HepG2 (cell line): ENCODE results near the gene PLCB1. TPM values are rescaled to one million over a fixed set of nuclear protein-coding genes. Genes with fewer than 3 reads are reported as not detected.

Experiments used
- ATAC-seq: fragments of 200-7000 bp; cut with Tn5 transposase; 3 replicates; pipeline ENCODE4 v1.9.1; 2020; ENCODE audit warnings: mild to moderate bottlenecking, moderate library complexity
- BruUV-seq: library from RNA; stranded (reverse); fragments of 400-500 nt; replicated peaks from 2 replicates; lab custom pipeline; 2021; lab: Mats Ljungman, UMichigan
- CTCF ChIA-PET: fragments of 300-600 bp; formaldehyde crosslinking; extraction: SDS; loops from one replicate; lab custom pipeline; 2021; ENCODE audit warnings: low total read pairs, inconsistent platforms, low intra/inter-chr PET ratio; lab: Yijun Ruan, JAX
- POLR2A ChIA-PET: fragments of 350-600 bp; sonication (Branson Sonifier 250); formaldehyde crosslinking; loops from one replicate; lab custom pipeline; 2020; ENCODE audit warnings: antibody characterized with exemption, inconsistent platforms; lab: Yijun Ruan, JAX
- DNase-seq: peaks from one replicate; pipeline ENCODE4 v3.0.0-alpha.2; 2015; ENCODE audit warnings: low spot score
- FAIRE-seq: peaks from 3 replicates; lab custom pipeline; 2011; peaks lifted over from hg19 to GRCh38; lab: Jason Lieb, UNC
- H2AFZ ChIP-seq: one replicate; pipeline ENCODE4 v1.6.1; 2011; ENCODE audit warnings: low read length, inconsistent platforms
- H3K27ac ChIP-seq: fragments of 300-600 bp; 3 replicates; pipeline ENCODE4 v1.8.0; 2011; ENCODE audit warnings: mixed run types, mild to moderate bottlenecking, mixed read lengths, low read length, inconsistent platforms; ENCODE audit not compliant: insufficient read depth; ENCODE audit errors: extremely low read length
- H3K27me3 ChIP-seq, 2 experiments: fragments of 200-600 bp in 1 of 2; 2 replicates in 1 of 2; 3 replicates in 1 of 2; pipeline versions ENCODE4 v1.6.0 to v1.8.0; 2011; ENCODE audit warnings: low read length in 2 of 2, mild to moderate bottlenecking in 2 of 2, moderate library complexity in 2 of 2, inconsistent platforms in 1 of 2; ENCODE audit not compliant: insufficient read depth in 2 of 2, control insufficient read depth in 1 of 2
- H3K36me3 ChIP-seq, 2 experiments: fragments of 200-600 bp in 1 of 2; replicated peaks in 1 of 2; 2 replicates in 1 of 2; 3 replicates in 1 of 2; pipeline versions ENCODE4 v1.5.1 to v1.8.0; 2011; ENCODE audit warnings: low read length in 2 of 2, inconsistent platforms in 1 of 2; ENCODE audit not compliant: insufficient read depth in 2 of 2, control insufficient read depth in 1 of 2
- H3K4me1 ChIP-seq: 2 replicates; pipeline ENCODE4 v1.5.1; 2012; ENCODE audit warnings: low read length, inconsistent platforms; ENCODE audit not compliant: insufficient read depth
- H3K4me2 ChIP-seq: 2 replicates; pipeline ENCODE4 v1.6.0; 2011; ENCODE audit warnings: low read depth, low read length, inconsistent platforms
- H3K4me3 ChIP-seq, 3 experiments: fragments of 200-600 bp in 1 of 3; sonication (generic), shearing (Covaris generic) in 1 of 3; replicated peaks in 1 of 3; 2 replicates each; pipeline ENCODE4 v1.5.1; 2011 to 2016; ENCODE audit warnings: low read length in 3 of 3, inconsistent platforms in 2 of 3, low read depth in 2 of 3, mild to moderate bottlenecking in 2 of 3, control low read depth in 1 of 3, mixed read lengths in 1 of 3; ENCODE audit not compliant: insufficient read depth in 1 of 3
- H3K79me2 ChIP-seq: one replicate; pipeline ENCODE4 v1.6.1; 2011; ENCODE audit warnings: low read length, inconsistent platforms; ENCODE audit not compliant: insufficient read depth
- H3K9ac ChIP-seq: 2 replicates; pipeline ENCODE4 v1.6.0; 2011; ENCODE audit warnings: mild to moderate bottlenecking, low read depth, low read length, inconsistent platforms; ENCODE audit not compliant: insufficient read depth
- H3K9me3 ChIP-seq: 2 replicates; pipeline ENCODE4 v1.5.1; 2012; ENCODE audit warnings: mild to moderate bottlenecking, low read length
- H4K20me1 ChIP-seq: 2 replicates; pipeline ENCODE4 v1.6.0; 2011; ENCODE audit warnings: inconsistent platforms, mild to moderate bottlenecking, low read length, moderate library complexity; ENCODE audit not compliant: insufficient read depth
- FOXK1 ChIP-seq: sonication (generic); formaldehyde crosslinking; IDR thresholded peaks from 2 replicates; pipeline ENCODE4 v1.4.0; 2020; ENCODE audit warnings: low read depth, missing genetic modification reagents, borderline replicate concordance
- GLI4 ChIP-seq: sonication (generic); formaldehyde crosslinking; IDR thresholded peaks from 2 replicates; pipeline ENCODE4 v1.5.1; 2020; ENCODE audit warnings: missing genetic modification reagents, mild to moderate bottlenecking, moderate library complexity, borderline replicate concordance
- NCOR1 ChIP-seq: fragments of 200-600 bp; sonication (generic); IDR thresholded peaks from 2 replicates; pipeline ENCODE4 v1.7.0; 2017; ENCODE audit warnings: antibody characterized with exemption, low read length, borderline replicate concordance
- RNF2 ChIP-seq: fragments of 450-650 bp; conservative IDR thresholded peaks from 2 replicates; pipeline ENCODE4 v1.6.1; 2016; ENCODE audit warnings: low read depth
- SIX1 ChIP-seq: sonication (generic); formaldehyde crosslinking; IDR thresholded peaks from 2 replicates; pipeline ENCODE4 v1.4.0; 2020; ENCODE audit warnings: missing genetic modification reagents, borderline replicate concordance
- SIX4 ChIP-seq: sonication (generic); formaldehyde crosslinking; IDR thresholded peaks from 2 replicates; pipeline ENCODE4 v1.4.0; 2020; ENCODE audit warnings: missing genetic modification reagents
- WGBS: methylation state at CpG from one replicate; pipeline ENCODE4 v1.1.6; 2017; ENCODE audit warnings: low lambda C conversion rate; 5-methylcytosine and 5-hydroxymethylcytosine counted together
- in situ Hi-C: cut with HindIII; loops from 2 replicates; pipeline ENCODE4 v1.10.0; 2017; ENCODE audit warnings: low pct_unique_long_range_greater_than_20kb; ENCODE audit not compliant: extremely low pct_ligation_motif_present
- intact Hi-C: fragments of 100-400 bp; cut with micrococcal nuclease; formaldehyde crosslinking; loops from one replicate; pipeline ENCODE4 v1.10.0; 2022; ENCODE audit not compliant: unreplicated experiment
- polyA plus RNA-seq, 8 experiments: library from polyadenylated mRNA; depleted of rRNA in 3 of 8; stranded (reverse) in 7 of 8; unstranded in 1 of 8; fragments of >200 nt; fragmentation: Illumina TruSeq in 4 of 8; extraction: Trizol in 4 of 8; gene quantifications; 2 replicates each; pipeline versions ENCODE4 v1.2.1 to v1.2.3, GENCODE V29; 2011 to 2016; ENCODE audit warnings: low read depth in 4 of 8, missing spikeins in 1 of 8, mixed read lengths in 1 of 8; ENCODE audit not compliant: insufficient read depth in 1 of 8
- total RNA-seq, 5 experiments: library from RNA; depleted of rRNA; stranded (reverse); fragments of >200 nt; fragmentation: Illumina TruSeq; extraction: Trizol; gene quantifications; 2 replicates each; pipeline ENCODE4 v1.2.3, GENCODE V29; 2016; ENCODE audit warnings: low read depth in 1 of 5
- TF ChIP-seq, protein P1 (sequence below): sonication (generic); formaldehyde crosslinking; conservative IDR thresholded peaks from 2 replicates; pipeline ENCODE4 v1.4.0; 2020; ENCODE audit warnings: missing genetic modification reagents
- TF ChIP-seq, protein P2 (sequence below): IDR thresholded peaks from 2 replicates; pipeline ENCODE4 v1.6.1; 2018; ENCODE audit warnings: missing genetic modification reagents
- TF ChIP-seq, protein P3 (sequence below): sonication (generic); formaldehyde crosslinking; IDR thresholded peaks from 2 replicates; pipeline ENCODE4 v1.4.0; 2020; ENCODE audit warnings: missing genetic modification reagents, borderline replicate concordance
- TF ChIP-seq, protein P4 (sequence below): IDR thresholded peaks from 2 replicates; pipeline ENCODE4 v1.6.1; 2016; ENCODE audit warnings: mild to moderate bottlenecking
- TF ChIP-seq, protein P5 (sequence below): sonication (generic); formaldehyde crosslinking; IDR thresholded peaks from 2 replicates; pipeline ENCODE4 v1.4.0; 2020; ENCODE audit warnings: missing genetic modification reagents

The PLCB1 gene
- total and polyA plus RNA-seq, 2 of the 13 experiments (the other 11 are each of a cell fraction or from before 2014, with no cell fraction given): 42.4 to 55.9 TPM

DNA sequence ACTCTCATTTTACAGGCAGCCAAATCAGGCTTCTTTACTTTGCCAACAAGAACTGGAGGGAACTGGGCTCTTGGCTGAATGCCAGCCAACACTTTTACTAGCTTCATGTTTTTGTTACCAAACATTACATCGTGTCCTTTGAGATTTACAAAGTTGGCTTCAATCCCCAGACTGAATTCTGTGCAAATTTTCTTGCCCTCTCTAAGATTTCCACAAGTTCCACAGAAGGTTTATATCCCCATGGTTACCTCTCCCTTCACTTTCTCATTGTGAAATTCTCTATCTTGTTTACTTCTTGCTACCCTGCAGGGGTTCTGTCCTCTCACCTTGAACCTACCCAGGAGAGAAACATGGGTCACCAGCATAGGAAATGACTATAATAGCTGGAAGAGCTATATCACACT lies 37.6 kb upstream of the PLCB1 start:
- FAIRE-seq: no peak
- Histone ChIP-seq H3K4me2 (peak overlapping the region; percentile 2; the same call in 1 of the 2 replicates), H2AFZ (no peak overlapping the region), H3K79me2 (no peaks in the 10 kb centered on the region), H3K9ac (no peak overlapping the region), H3K9me3 (no peaks in the 10 kb centered on the region), H4K20me1 (no peaks in the 10 kb centered on the region), H3K4me3 (no peak overlapping the region), H3K27ac (no peak overlapping the region), H3K4me1 (peaks cover 17% of the 10 kb centered on the region), H3K36me3 (no peaks in the 10 kb centered on the region), H3K27me3 (peaks cover 0 to 4% of the 10 kb centered on the region in 2 experiments; a peak in 1 of 5 replicates)
- in situ Hi-C loops: no loop called here
- no TSS peak for BruUV-seq
- peak; percentile 74 for ATAC-seq
- CTCF ChIA-PET: no interaction called here
- POLR2A ChIA-PET: interaction anchor here (1.0 kb wide), 1 partner anchor 20 kb away, joined by 3 read pairs; no protein-coding TSS in a partner anchor
- no peak for DNase-seq
- intact Hi-C loops: no loop called here
- WGBS: 2% methylated on average over 1 of the region's 1 CpG
- TF ChIP-seq, protein P1, sequence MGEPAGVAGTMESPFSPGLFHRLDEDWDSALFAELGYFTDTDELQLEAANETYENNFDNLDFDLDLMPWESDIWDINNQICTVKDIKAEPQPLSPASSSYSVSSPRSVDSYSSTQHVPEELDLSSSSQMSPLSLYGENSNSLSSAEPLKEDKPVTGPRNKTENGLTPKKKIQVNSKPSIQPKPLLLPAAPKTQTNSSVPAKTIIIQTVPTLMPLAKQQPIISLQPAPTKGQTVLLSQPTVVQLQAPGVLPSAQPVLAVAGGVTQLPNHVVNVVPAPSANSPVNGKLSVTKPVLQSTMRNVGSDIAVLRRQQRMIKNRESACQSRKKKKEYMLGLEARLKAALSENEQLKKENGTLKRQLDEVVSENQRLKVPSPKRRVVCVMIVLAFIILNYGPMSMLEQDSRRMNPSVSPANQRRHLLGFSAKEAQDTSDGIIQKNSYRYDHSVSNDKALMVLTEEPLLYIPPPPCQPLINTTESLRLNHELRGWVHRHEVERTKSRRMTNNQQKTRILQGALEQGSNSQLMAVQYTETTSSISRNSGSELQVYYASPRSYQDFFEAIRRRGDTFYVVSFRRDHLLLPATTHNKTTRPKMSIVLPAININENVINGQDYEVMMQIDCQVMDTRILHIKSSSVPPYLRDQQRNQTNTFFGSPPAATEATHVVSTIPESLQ (CRISPR knock-in tag): no peak
- TF ChIP-seq, protein P2, sequence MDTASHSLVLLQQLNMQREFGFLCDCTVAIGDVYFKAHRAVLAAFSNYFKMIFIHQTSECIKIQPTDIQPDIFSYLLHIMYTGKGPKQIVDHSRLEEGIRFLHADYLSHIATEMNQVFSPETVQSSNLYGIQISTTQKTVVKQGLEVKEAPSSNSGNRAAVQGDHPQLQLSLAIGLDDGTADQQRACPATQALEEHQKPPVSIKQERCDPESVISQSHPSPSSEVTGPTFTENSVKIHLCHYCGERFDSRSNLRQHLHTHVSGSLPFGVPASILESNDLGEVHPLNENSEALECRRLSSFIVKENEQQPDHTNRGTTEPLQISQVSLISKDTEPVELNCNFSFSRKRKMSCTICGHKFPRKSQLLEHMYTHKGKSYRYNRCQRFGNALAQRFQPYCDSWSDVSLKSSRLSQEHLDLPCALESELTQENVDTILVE: no peak
- TF ChIP-seq SIX4 (no peak), RNF2 (no peak), GLI4 (CRISPR knock-in tag) (no peak), NCOR1 (no peak), SIX1 (CRISPR knock-in tag) (no peak), FOXK1 (peak; percentile 68; the same call in 1 of the 2 replicates)
- TF ChIP-seq, protein P3, sequence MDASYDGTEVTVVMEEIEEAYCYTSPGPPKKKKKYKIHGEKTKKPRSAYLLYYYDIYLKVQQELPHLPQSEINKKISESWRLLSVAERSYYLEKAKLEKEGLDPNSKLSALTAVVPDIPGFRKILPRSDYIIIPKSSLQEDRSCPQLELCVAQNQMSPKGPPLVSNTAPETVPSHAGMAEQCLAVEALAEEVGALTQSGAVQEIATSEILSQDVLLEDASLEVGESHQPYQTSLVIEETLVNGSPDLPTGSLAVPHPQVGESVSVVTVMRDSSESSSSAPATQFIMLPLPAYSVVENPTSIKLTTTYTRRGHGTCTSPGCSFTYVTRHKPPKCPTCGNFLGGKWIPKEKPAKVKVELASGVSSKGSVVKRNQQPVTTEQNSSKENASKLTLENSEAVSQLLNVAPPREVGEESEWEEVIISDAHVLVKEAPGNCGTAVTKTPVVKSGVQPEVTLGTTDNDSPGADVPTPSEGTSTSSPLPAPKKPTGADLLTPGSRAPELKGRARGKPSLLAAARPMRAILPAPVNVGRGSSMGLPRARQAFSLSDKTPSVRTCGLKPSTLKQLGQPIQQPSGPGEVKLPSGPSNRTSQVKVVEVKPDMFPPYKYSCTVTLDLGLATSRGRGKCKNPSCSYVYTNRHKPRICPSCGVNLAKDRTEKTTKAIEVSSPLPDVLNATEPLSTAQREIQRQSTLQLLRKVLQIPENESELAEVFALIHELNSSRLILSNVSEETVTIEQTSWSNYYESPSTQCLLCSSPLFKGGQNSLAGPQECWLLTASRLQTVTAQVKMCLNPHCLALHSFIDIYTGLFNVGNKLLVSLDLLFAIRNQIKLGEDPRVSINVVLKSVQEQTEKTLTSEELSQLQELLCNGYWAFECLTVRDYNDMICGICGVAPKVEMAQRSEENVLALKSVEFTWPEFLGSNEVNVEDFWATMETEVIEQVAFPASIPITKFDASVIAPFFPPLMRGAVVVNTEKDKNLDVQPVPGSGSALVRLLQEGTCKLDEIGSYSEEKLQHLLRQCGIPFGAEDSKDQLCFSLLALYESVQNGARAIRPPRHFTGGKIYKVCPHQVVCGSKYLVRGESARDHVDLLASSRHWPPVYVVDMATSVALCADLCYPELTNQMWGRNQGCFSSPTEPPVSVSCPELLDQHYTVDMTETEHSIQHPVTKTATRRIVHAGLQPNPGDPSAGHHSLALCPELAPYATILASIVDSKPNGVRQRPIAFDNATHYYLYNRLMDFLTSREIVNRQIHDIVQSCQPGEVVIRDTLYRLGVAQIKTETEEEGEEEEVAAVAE (CRISPR knock-in tag): peak; percentile 50; the same call in 1 of the 2 replicates
- TF ChIP-seq, protein P4, sequence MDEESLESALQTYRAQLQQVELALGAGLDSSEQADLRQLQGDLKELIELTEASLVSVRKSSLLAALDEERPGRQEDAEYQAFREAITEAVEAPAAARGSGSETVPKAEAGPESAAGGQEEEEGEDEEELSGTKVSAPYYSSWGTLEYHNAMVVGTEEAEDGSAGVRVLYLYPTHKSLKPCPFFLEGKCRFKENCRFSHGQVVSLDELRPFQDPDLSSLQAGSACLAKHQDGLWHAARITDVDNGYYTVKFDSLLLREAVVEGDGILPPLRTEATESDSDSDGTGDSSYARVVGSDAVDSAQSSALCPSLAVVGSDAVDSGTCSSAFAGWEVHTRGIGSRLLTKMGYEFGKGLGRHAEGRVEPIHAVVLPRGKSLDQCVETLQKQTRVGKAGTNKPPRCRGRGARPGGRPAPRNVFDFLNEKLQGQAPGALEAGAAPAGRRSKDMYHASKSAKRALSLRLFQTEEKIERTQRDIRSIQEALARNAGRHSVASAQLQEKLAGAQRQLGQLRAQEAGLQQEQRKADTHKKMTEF: peak; percentile 47; the same call in 1 of the 2 replicates
- TF ChIP-seq, protein P5, sequence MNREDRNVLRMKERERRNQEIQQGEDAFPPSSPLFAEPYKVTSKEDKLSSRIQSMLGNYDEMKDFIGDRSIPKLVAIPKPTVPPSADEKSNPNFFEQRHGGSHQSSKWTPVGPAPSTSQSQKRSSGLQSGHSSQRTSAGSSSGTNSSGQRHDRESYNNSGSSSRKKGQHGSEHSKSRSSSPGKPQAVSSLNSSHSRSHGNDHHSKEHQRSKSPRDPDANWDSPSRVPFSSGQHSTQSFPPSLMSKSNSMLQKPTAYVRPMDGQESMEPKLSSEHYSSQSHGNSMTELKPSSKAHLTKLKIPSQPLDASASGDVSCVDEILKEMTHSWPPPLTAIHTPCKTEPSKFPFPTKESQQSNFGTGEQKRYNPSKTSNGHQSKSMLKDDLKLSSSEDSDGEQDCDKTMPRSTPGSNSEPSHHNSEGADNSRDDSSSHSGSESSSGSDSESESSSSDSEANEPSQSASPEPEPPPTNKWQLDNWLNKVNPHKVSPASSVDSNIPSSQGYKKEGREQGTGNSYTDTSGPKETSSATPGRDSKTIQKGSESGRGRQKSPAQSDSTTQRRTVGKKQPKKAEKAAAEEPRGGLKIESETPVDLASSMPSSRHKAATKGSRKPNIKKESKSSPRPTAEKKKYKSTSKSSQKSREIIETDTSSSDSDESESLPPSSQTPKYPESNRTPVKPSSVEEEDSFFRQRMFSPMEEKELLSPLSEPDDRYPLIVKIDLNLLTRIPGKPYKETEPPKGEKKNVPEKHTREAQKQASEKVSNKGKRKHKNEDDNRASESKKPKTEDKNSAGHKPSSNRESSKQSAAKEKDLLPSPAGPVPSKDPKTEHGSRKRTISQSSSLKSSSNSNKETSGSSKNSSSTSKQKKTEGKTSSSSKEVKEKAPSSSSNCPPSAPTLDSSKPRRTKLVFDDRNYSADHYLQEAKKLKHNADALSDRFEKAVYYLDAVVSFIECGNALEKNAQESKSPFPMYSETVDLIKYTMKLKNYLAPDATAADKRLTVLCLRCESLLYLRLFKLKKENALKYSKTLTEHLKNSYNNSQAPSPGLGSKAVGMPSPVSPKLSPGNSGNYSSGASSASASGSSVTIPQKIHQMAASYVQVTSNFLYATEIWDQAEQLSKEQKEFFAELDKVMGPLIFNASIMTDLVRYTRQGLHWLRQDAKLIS: no peak
